ENCODE data around the gene REEP3.

DNA sequence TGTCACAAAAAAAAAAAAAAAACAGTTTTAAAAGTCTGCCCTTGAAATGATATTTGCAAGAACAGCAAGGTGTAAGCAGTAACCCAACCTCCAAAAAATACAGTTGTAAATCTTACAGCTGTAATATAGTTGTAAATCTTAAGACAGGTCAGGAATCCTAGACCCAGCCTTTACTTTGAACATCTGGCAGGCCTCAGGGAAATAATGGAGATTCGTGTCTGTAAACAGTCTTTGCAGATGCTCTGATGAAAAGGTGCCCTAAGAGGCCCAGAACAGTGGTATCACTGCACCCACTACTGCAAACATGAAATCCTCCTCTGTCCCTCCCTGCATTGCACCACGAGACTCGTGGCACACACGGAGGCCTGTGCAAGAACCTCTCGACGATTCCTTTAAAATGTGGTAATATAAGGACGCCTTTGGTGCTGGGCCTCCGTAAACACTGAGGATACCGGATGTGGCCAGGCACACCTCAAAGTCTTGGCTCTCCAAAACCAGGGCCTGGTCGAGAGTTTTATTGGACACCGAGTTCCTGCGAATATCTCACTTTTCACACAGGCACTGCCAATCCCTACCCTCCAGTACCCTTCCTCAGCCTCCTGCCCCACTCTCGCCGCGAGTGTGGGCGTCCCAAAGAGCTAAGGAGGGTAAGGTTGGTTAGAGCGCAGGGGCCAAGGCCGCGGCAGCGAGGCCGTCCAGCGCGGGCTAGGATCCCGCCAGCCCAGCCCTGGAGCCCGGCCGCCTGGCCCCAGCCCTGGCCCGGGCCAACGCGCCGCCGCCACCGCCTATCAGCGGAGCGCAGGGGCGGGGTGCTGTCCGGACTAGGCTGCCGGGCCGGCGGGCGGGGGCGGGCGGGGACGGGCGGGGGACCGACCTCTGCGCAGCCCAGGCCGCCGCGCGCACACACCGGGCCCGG, at the start of gene REEP3:
- TF ChIP-seq, protein P1, sequence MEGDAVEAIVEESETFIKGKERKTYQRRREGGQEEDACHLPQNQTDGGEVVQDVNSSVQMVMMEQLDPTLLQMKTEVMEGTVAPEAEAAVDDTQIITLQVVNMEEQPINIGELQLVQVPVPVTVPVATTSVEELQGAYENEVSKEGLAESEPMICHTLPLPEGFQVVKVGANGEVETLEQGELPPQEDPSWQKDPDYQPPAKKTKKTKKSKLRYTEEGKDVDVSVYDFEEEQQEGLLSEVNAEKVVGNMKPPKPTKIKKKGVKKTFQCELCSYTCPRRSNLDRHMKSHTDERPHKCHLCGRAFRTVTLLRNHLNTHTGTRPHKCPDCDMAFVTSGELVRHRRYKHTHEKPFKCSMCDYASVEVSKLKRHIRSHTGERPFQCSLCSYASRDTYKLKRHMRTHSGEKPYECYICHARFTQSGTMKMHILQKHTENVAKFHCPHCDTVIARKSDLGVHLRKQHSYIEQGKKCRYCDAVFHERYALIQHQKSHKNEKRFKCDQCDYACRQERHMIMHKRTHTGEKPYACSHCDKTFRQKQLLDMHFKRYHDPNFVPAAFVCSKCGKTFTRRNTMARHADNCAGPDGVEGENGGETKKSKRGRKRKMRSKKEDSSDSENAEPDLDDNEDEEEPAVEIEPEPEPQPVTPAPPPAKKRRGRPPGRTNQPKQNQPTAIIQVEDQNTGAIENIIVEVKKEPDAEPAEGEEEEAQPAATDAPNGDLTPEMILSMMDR (IDR thresholded peaks at IDR 0.05): no peak
- no peak for TF ChIP-seq ZFX (IDR thresholded peaks at IDR 0.05; ENCODE audit: borderline replicate concordance)
